ENCODE measurements around the gene RTEL1. TPM values are rescaled to one million over a fixed set of nuclear protein-coding genes. Genes with fewer than 3 reads are reported as not detected.
A peak's percentile ranks its signal among the peaks of the same experiment; 100 is the strongest.

The RTEL1 gene
- total RNA-seq, 4 donors from 2014 or later = 14.1 to 87.4 (median 54.2) TPM

- H3K27ac ChIP-seq = no peak overlapping the region
- no peaks in the 10 kb centered on the region for H3K9me3 ChIP-seq
- intact Hi-C loops (cut with DNase I) = no loop called here
- TF ChIP-seq POLR2A (IDR thresholded peaks at IDR 0.05) = no peak
- no peak for TF ChIP-seq CTCF (IDR thresholded peaks at IDR 0.05)
- no peak overlapping the region for H3K4me3 ChIP-seq (replicated peaks in 1 of 3)
- no CpG with 5 or more reads among the region's 26 CpGs for WGBS, 2 donors
- no peaks in the 10 kb centered on the region for H3K27me3 ChIP-seq
- H3K4me1 ChIP-seq = peaks cover 19 to 29% of the 10 kb centered on the region in 2 donors
- peaks cover 18 to 29% of the 10 kb centered on the region in 2 donors for H3K36me3 ChIP-seq
- no peak for DNase-seq
These were observed 79.5 kb downstream of the RTEL1 start for GRCh38 chr20:63737695-63737944.

GRCh38 chr20:63737945-63738686, 80.0 kb downstream of the RTEL1 start:
- peak in 1 of 2 donors; percentile 23 for DNase-seq
- WGBS, 2 donors = 47 to 60% methylated on average over 8 to 14 of the region's 43 CpGs
- Histone ChIP-seq H3K4me3 (replicated peaks in 1 of 3) (no peak overlapping the region), H3K4me1 (peaks cover 19 to 29% of the 10 kb centered on the region in 2 donors), H3K9me3 (no peaks in the 10 kb centered on the region), H3K27ac (no peak overlapping the region), H3K27me3 (no peaks in the 10 kb centered on the region), H3K36me3 (peaks cover 23 to 33% of the 10 kb centered on the region in 2 donors)
- intact Hi-C loops (cut with DNase I) = no loop called here
- TF ChIP-seq POLR2A (IDR thresholded peaks at IDR 0.05) (no peak), CTCF (IDR thresholded peaks at IDR 0.05) (no peak)

- no peaks in the 10 kb centered on the region for H3K9me3 ChIP-seq
- H3K27ac ChIP-seq = peak overlapping the region; percentile 57 to 91 (median 91)
- peaks cover 19 to 29% of the 10 kb centered on the region in 2 donors for H3K4me1 ChIP-seq
- peak overlapping the region in 1 of 3 donors; percentile 35 for H3K4me3 ChIP-seq (replicated peaks in 1 of 3)
- WGBS, 2 donors = 0 to 13% methylated on average over 4 to 6 of the region's 26 CpGs
- no peaks in the 10 kb centered on the region for H3K27me3 ChIP-seq
- H3K36me3 ChIP-seq = peaks cover 24 to 33% of the 10 kb centered on the region in 2 donors
- TF ChIP-seq CTCF (IDR thresholded peaks at IDR 0.05) = no peak
- TF ChIP-seq POLR2A (IDR thresholded peaks at IDR 0.05) = no peak
- peak; percentile 85 to 86 for DNase-seq
- intact Hi-C loops (cut with DNase I) = no loop called here
These were observed 80.6 kb downstream of the RTEL1 start for GRCh38 chr20:63738687-63739129.

GRCh38 chr20:63739130-63740069, 81.3 kb downstream of the RTEL1 start, which contains the start of gene SLC2A4RG:
SLC2A4RG (plus strand) TSS chr20:63739776; CDS start chr20:63739913, 137 bp downstream.
- Histone ChIP-seq H3K4me3 (replicated peaks in 1 of 3) (peak within 1 kb of the TSS; percentile 39 to 66 (median 53)), H3K4me1 (peaks cover 19 to 29% of the 10 kb centered on the region in 2 donors), H3K27ac (peak within 1 kb of the TSS; percentile 68 to 94 (median 91)), H3K36me3 (peaks cover 19 to 29% of the 10 kb centered on the region in 2 donors), H3K27me3 (no peaks in the 10 kb centered on the region), H3K9me3 (no peaks in the 10 kb centered on the region)
- DNase-seq = peak; percentile 84 to 87
- intact Hi-C loops (cut with DNase I) = loop anchor here (5.0 kb wide), 1 partner anchor 202 kb away; the partner anchor contains the start of gene PTK6
- TF ChIP-seq CTCF (IDR thresholded peaks at IDR 0.05) (no peak), POLR2A (IDR thresholded peaks at IDR 0.05) (no peak)
- 0% methylated on average over 2 of the region's 136 CpGs; no CpG with 5 or more reads in 1 of the 2 donors for WGBS, 2 donors
